Measurements from ENCODE around the gene GALK2. TPM values are rescaled to one million over a fixed set of nuclear protein-coding genes. Genes with fewer than 3 reads are reported as not detected.
"Not testable (repeated sequence)": the region's sequence is repeated elsewhere in the genome, so short reads cannot be mapped to it uniquely, and the experiment has no call there.

The GALK2 gene
- polyA plus RNA-seq, 2 of the 4 experiments (the other 2 are of a cell fraction) = 26.8 to 40.5 TPM

DNA sequence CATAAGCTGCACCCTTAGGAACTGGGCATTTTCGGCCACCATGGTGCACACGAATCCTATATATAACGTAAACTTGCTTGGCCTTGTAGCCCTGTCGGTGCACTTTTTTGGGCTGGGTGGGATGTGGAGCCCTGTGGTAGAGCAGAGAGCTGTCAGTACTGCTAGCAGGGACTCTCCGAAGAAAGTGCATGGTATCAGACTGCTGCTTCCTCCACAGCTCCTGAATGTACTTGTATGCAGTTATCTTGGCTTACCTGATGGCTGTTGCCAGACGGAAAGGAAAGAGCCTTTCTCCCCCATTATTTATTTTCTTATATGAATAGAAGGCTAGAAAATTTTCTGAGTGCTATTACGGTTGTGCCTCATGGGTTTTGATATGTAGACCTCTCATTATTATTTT is 8.4 kb downstream of the GALK2 start:
- ChIA-PET POLR2A (interaction anchor here (1.7 kb wide), 1 partner anchor 9 kb away, joined by 5 read pairs; the partner anchor contains the start of gene GALK2), CTCF (interaction anchor here (0.8 to 1.0 kb wide), 2 partner anchors 9 to 15 kb away, joined by 3 read pairs; partner anchors contain the start of gene GALK2)
- H3K4me1 ChIP-seq = peaks cover 22% of the 10 kb centered on the region
- TF ChIP-seq SREBF2 (IDR thresholded peaks at IDR 0.05) = no peak
- TF ChIP-seq TP53 (CRISPR knock-in tag; IDR thresholded peaks at IDR 0.05) = no peak
- no peak for TF ChIP-seq CBX2 (IDR thresholded peaks at IDR 0.05; ENCODE audit: borderline replicate concordance, low read depth)
- no peak for TF ChIP-seq CEBPB (IDR thresholded peaks at IDR 0.05)
- no peak for TF ChIP-seq NFE2L2 (conservative IDR thresholded peaks at IDR 0.05; ENCODE audit: low read length)
- H3K4me2 ChIP-seq = no peak overlapping the region
- FAIRE-seq (no peak), DNase-seq (ENCODE audit: low read depth in 1 of 2, low spot score in 1 of 2) (no peak), ATAC-seq (no peak)
- WGBS (ENCODE audit: missing lambda C conversion rate) = 68% methylated on average over 4 of the region's 7 CpGs
- H3K27ac ChIP-seq = no peak overlapping the region
- no peaks in the 10 kb centered on the region for H3K9me3 ChIP-seq
- no peak overlapping the region for H3K4me3 ChIP-seq

GRCh38 chr15:49179433-49180190 is 9.6 kb downstream of the GALK2 start:
- POLR2A ChIA-PET = interaction anchor here (1.7 kb wide), 1 partner anchor 10 kb away, joined by 5 read pairs; the partner anchor contains the start of gene GALK2
- WGBS (ENCODE audit: missing lambda C conversion rate) = 71% methylated on average over 1 of the region's 1 CpG
- no peak for FAIRE-seq

GRCh38 chr15:49182128-49182527 is 12.1 kb downstream of the GALK2 start:
- ATAC-seq = no peak
- Histone ChIP-seq H3K4me3 (no peak overlapping the region), H3K9me3 (no peaks in the 10 kb centered on the region), H3K4me1 (peaks cover 2% of the 10 kb centered on the region; the same call in 2 of the 3 replicates), H3K27ac (no peak overlapping the region), H3K4me2 (no peak overlapping the region)
- ChIA-PET POLR2A (no interaction called here), CTCF (no interaction called here)
- 94% methylated on average over 4 of the region's 4 CpGs for WGBS (ENCODE audit: missing lambda C conversion rate)
- DNase-seq (ENCODE audit: low read depth in 1 of 2, low spot score in 1 of 2) = no peak
- TF ChIP-seq ZSCAN20 (CRISPR knock-in tag; IDR thresholded peaks at IDR 0.05) = no peak
- no peak for TF ChIP-seq MAZ (IDR thresholded peaks at IDR 0.05; ENCODE audit: borderline replicate concordance, low read depth, low read length)
- FAIRE-seq = no peak

More at GRCh38 chr15:49179433-49180190, 9.6 kb downstream of the GALK2 start:
- TF ChIP-seq PHF8 (IDR thresholded peaks at IDR 0.05; ENCODE audit: borderline replicate concordance, low read depth) = no peak
- CTCF ChIA-PET = interaction anchor here (1.0 kb wide), 1 partner anchor 16 kb away, joined by 3 read pairs; no protein-coding TSS in a partner anchor
- ATAC-seq (no peak), DNase-seq (ENCODE audit: low read depth in 1 of 2, low spot score in 1 of 2) (no peak)
- Histone ChIP-seq H3K4me2 (no peak overlapping the region), H3K4me1 (peaks cover 22% of the 10 kb centered on the region), H3K9me3 (no peaks in the 10 kb centered on the region), H3K4me3 (no peak overlapping the region), H3K27ac (no peak overlapping the region)

- H3K9me3 ChIP-seq; H3K4me2 ChIP-seq; H3K4me1 ChIP-seq; FAIRE-seq; H3K4me3 ChIP-seq; H3K27ac ChIP-seq; ATAC-seq; POLR2A ChIA-PET; DNase-seq (ENCODE audit: low read depth in 1 of 2, low spot score in 1 of 2): not testable (repeated sequence)
- CTCF ChIA-PET = interaction anchor here (0.7 kb wide), 1 partner anchor 962 kb away, joined by 3 read pairs; no protein-coding TSS in a partner anchor
- WGBS (ENCODE audit: missing lambda C conversion rate) = 88% methylated on average over 3 of the region's 3 CpGs
These were observed 13.7 kb downstream of the GALK2 start for GRCh38 chr15:49183741-49184140.

GRCh38 chr15:49185473-49185872 is 15.4 kb downstream of the GALK2 start:
- ChIA-PET CTCF (no interaction called here), POLR2A (no interaction called here)
- ATAC-seq = no peak
- WGBS (ENCODE audit: missing lambda C conversion rate) = 100% methylated on average over 1 of the region's 1 CpG
- no peak overlapping the region for H3K27ac ChIP-seq
- H3K4me3 ChIP-seq = no peak overlapping the region
- no peak for TF ChIP-seq HOXA7 (CRISPR knock-in tag; IDR thresholded peaks at IDR 0.05)
- no peak for TF ChIP-seq CHD4 (IDR thresholded peaks at IDR 0.05; ENCODE audit: borderline replicate concordance)
- no peak for TF ChIP-seq CTCF (IDR thresholded peaks at IDR 0.05)
- TF ChIP-seq FOSB (CRISPR knock-in tag; IDR thresholded peaks at IDR 0.05) = no peak
- TF ChIP-seq NFE2L2 (conservative IDR thresholded peaks at IDR 0.05; ENCODE audit: low read length) = no peak
- no peak for TF ChIP-seq RFX5 (IDR thresholded peaks at IDR 0.05)
- TF ChIP-seq, protein P1, sequence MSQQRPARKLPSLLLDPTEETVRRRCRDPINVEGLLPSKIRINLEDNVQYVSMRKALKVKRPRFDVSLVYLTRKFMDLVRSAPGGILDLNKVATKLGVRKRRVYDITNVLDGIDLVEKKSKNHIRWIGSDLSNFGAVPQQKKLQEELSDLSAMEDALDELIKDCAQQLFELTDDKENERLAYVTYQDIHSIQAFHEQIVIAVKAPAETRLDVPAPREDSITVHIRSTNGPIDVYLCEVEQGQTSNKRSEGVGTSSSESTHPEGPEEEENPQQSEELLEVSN (IDR thresholded peaks at IDR 0.05; ENCODE audit: borderline replicate concordance, low read depth) = no peak
- no peak for TF ChIP-seq ZNF302 (CRISPR knock-in tag; IDR thresholded peaks at IDR 0.05)
- TF ChIP-seq, protein P2, sequence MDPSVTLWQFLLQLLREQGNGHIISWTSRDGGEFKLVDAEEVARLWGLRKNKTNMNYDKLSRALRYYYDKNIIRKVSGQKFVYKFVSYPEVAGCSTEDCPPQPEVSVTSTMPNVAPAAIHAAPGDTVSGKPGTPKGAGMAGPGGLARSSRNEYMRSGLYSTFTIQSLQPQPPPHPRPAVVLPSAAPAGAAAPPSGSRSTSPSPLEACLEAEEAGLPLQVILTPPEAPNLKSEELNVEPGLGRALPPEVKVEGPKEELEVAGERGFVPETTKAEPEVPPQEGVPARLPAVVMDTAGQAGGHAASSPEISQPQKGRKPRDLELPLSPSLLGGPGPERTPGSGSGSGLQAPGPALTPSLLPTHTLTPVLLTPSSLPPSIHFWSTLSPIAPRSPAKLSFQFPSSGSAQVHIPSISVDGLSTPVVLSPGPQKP (IDR thresholded peaks at IDR 0.05; ENCODE audit: low read depth, low read length) = no peak
- TF ChIP-seq EP300 (IDR thresholded peaks at IDR 0.05) = no peak
- TF ChIP-seq NR3C1 (IDR thresholded peaks at IDR 0.05) = no peak
- TF ChIP-seq JUN (IDR thresholded peaks at IDR 0.05) = no peak
- no peak for TF ChIP-seq SMC3 (IDR thresholded peaks at IDR 0.05)
- no peak for TF ChIP-seq SREBF2 (IDR thresholded peaks at IDR 0.05)
- TF ChIP-seq HEYL (CRISPR knock-in tag; IDR thresholded peaks at IDR 0.05) = no peak
- no peak for FAIRE-seq
- peaks cover 10% of the 10 kb centered on the region; the same call in 2 of the 3 replicates for H3K4me1 ChIP-seq
- no peak overlapping the region for H3K4me2 ChIP-seq
- H3K9me3 ChIP-seq = no peaks in the 10 kb centered on the region
- DNase-seq (ENCODE audit: low read depth in 1 of 2, low spot score in 1 of 2) = no peak
